ENCODE measurements around the gene GBA2. TPM values are rescaled to one million over a fixed set of nuclear protein-coding genes. Genes with fewer than 3 reads are reported as not detected.

GBA2 gene
- polyA plus RNA-seq, 3 donors = 18.1 to 130 (median 26.4) TPM

DNA sequence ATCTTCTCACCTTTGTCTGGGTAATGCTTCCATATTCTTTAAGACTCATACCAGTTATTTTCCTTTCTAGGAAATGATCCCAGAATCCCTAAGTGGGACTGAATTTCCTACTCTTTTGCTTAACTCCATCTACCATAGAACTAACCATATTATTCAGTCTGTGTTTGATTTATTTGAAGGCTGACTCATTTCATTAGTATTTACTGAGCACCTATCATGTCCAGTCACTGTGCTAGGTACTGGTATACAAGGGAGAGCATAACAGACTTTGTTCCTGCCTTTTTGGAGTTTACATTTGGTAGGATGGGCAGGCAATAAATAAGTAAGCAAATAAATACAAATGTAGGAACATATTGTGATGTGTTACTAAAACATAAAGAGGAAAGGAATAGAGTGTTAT is 46.7 kb upstream of the GBA2 start:
- Histone ChIP-seq H3K79me2 (ENCODE audit: insufficient read depth, low read length) (no peaks in the 10 kb centered on the region), H4K20me1 (ENCODE audit: insufficient read depth, low read length) (no peaks in the 10 kb centered on the region), H3K36me3 (replicated peaks in 1 of 2; ENCODE audit: control insufficient read depth in 1 of 2, insufficient read depth in 2 of 2, low read length in 2 of 2) (no peaks in the 10 kb centered on the region), H3K4me2 (replicated peaks; ENCODE audit: extremely low read depth, low read length, poor library complexity, severe bottlenecking) (no peak overlapping the region), H3K9ac (ENCODE audit: insufficient read depth, low read length, poor library complexity, severe bottlenecking) (no peak overlapping the region), H3K4me1 (ENCODE audit: control insufficient read depth in 1 of 2, insufficient read depth in 2 of 2, low read length in 2 of 2) (no peaks in the 10 kb centered on the region), H2AFZ (ENCODE audit: insufficient read depth, low read depth, low read length, poor library complexity, severe bottlenecking) (no peak overlapping the region), H3K9me3 (replicated peaks in 1 of 2; ENCODE audit: control insufficient read depth in 1 of 2, insufficient read depth in 1 of 2, low read length in 2 of 2) (no peaks in the 10 kb centered on the region), H3K27me3 (ENCODE audit: control insufficient read depth in 2 of 2, insufficient read depth in 2 of 2, low read length in 2 of 2) (peaks cover 0 to 10% of the 10 kb centered on the region in 2 donors), H3K4me3 (replicated peaks in 1 of 3; ENCODE audit: low read depth in 2 of 3, low read length in 3 of 3) (no peak overlapping the region), H3K27ac (ENCODE audit: low read depth in 1 of 2, low read length in 2 of 2) (no peak overlapping the region)
- Mint-ChIP-seq H3K27ac (no peak overlapping the region), H3K4me3 (no peak overlapping the region), H3K36me3 (peaks cover 0 to 1% of the 10 kb centered on the region in 2 donors), H3K9me3 (peaks cover 0 to 3% (median 0%) of the 10 kb centered on the region in 7 donors), H3K27me3 (ENCODE audit: low read depth in 3 of 3) (peaks cover 9 to 19% (median 15%) of the 10 kb centered on the region in 3 donors), H3K4me1 (peaks cover 9% of the 10 kb centered on the region)
- intact Hi-C loops (cut with micrococcal nuclease) = no loop called here
- TF ChIP-seq, protein P1, sequence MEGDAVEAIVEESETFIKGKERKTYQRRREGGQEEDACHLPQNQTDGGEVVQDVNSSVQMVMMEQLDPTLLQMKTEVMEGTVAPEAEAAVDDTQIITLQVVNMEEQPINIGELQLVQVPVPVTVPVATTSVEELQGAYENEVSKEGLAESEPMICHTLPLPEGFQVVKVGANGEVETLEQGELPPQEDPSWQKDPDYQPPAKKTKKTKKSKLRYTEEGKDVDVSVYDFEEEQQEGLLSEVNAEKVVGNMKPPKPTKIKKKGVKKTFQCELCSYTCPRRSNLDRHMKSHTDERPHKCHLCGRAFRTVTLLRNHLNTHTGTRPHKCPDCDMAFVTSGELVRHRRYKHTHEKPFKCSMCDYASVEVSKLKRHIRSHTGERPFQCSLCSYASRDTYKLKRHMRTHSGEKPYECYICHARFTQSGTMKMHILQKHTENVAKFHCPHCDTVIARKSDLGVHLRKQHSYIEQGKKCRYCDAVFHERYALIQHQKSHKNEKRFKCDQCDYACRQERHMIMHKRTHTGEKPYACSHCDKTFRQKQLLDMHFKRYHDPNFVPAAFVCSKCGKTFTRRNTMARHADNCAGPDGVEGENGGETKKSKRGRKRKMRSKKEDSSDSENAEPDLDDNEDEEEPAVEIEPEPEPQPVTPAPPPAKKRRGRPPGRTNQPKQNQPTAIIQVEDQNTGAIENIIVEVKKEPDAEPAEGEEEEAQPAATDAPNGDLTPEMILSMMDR (IDR thresholded peaks at IDR 0.05) = no peak
- no peak for DNase-seq

DNA sequence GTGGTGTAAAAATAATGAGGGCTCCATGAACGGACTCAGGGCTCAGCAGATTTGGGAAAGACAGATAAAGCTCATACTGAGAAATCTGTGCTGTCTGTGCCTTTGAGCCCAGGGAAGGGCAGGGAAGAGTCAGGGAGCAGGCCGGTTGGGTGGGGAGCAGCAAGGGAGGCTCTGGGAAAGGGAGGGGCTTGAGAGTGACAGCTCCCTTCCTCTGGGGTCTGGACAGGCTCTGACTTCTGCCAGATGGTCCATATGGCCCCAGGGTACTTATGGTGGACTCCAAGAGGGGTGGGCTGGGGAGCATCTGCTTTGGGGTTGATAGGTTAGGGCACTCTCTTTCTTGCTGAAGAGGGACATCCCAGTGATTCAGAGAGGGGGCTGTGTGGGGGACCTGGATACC is 44.4 kb upstream of the GBA2 start:
- H3K27me3 Mint-ChIP-seq (ENCODE audit: low read depth in 3 of 3) = peaks cover 15 to 23% (median 15%) of the 10 kb centered on the region in 3 donors
- intact Hi-C loops (cut with micrococcal nuclease) = loop anchor here in 1 of 2 donors (5.0 kb wide), 1 partner anchor 89 kb away; no protein-coding TSS in a partner anchor
- Histone ChIP-seq H3K4me2 (replicated peaks; ENCODE audit: extremely low read depth, low read length, poor library complexity, severe bottlenecking) (no peak overlapping the region), H3K27me3 (ENCODE audit: control insufficient read depth in 2 of 2, insufficient read depth in 2 of 2, low read length in 2 of 2) (peaks cover 0 to 13% of the 10 kb centered on the region in 2 donors), H3K27ac (ENCODE audit: low read depth in 1 of 2, low read length in 2 of 2) (no peak overlapping the region), H2AFZ (ENCODE audit: insufficient read depth, low read depth, low read length, poor library complexity, severe bottlenecking) (no peak overlapping the region), H3K79me2 (ENCODE audit: insufficient read depth, low read length) (no peaks in the 10 kb centered on the region), H3K9ac (ENCODE audit: insufficient read depth, low read length, poor library complexity, severe bottlenecking) (no peak overlapping the region), H3K4me3 (replicated peaks in 1 of 3; ENCODE audit: low read depth in 2 of 3, low read length in 3 of 3) (no peak overlapping the region), H4K20me1 (ENCODE audit: insufficient read depth, low read length) (no peaks in the 10 kb centered on the region), H3K4me1 (ENCODE audit: control insufficient read depth in 1 of 2, insufficient read depth in 2 of 2, low read length in 2 of 2) (no peaks in the 10 kb centered on the region), H3K36me3 (replicated peaks in 1 of 2; ENCODE audit: control insufficient read depth in 1 of 2, insufficient read depth in 2 of 2, low read length in 2 of 2) (no peaks in the 10 kb centered on the region), H3K9me3 (replicated peaks in 1 of 2; ENCODE audit: control insufficient read depth in 1 of 2, insufficient read depth in 1 of 2, low read length in 2 of 2) (no peaks in the 10 kb centered on the region)
- no peak overlapping the region for H3K27ac Mint-ChIP-seq
- no peak overlapping the region for H3K4me3 Mint-ChIP-seq
- peaks cover 0 to 4% (median 0%) of the 10 kb centered on the region in 7 donors for H3K9me3 Mint-ChIP-seq
- DNase-seq = no peak
- TF ChIP-seq, protein P1 (IDR thresholded peaks at IDR 0.05) = no peak
- H3K36me3 Mint-ChIP-seq = peaks cover 0 to 1% of the 10 kb centered on the region in 2 donors
- H3K4me1 Mint-ChIP-seq = peaks cover 11% of the 10 kb centered on the region
- WGBS (ENCODE audit: insufficient coverage) = 100% methylated on average over 2 of the region's 2 CpGs

Data from CD14-positive monocyte (primary cell).